Activated T-helper 1 cell treated with anti-CD3 and anti-CD28 coated beads, Interleukin-12 subunit alpha, Interleukin-12 subunit beta, Interleukin-2, Interleukin-4 antibody, amounts not matched to agents 30 ng/mL and 10 ng/mL and 1 ng/mL, durations not matched to agents 14 hours and 24 hours and 36 hours (primary cell): ENCODE results near the gene SNED1. TPM values are rescaled to one million over a fixed set of nuclear protein-coding genes. Genes with fewer than 3 reads are reported as not detected.

Source experiments
- DNase-seq: peaks from one replicate; pipeline ENCODE4 v3.0.0; 2021; ENCODE audit warnings: low spot score
- H3K27ac Mint-ChIP-seq: one replicate; pipeline ENCODE4 v1.8.0; 2021; ENCODE audit warnings: mild to moderate bottlenecking, mixed read lengths
- H3K27me3 Mint-ChIP-seq: one replicate; pipeline ENCODE4 v1.8.0; 2022; ENCODE audit warnings: mild to moderate bottlenecking, moderate library complexity, mixed read lengths; ENCODE audit not compliant: insufficient read depth
- H3K36me3 Mint-ChIP-seq: one replicate; pipeline ENCODE4 v1.8.0; 2021; ENCODE audit warnings: low read depth, mixed read lengths
- H3K4me1 Mint-ChIP-seq: one replicate; pipeline ENCODE4 v1.8.0; 2021; ENCODE audit warnings: low read depth, mixed read lengths
- H3K4me3 Mint-ChIP-seq: one replicate; pipeline ENCODE4 v1.8.0; 2021; ENCODE audit warnings: mild to moderate bottlenecking, moderate library complexity, mixed read lengths
- H3K9me3 Mint-ChIP-seq: one replicate; pipeline ENCODE4 v1.8.0; 2021; ENCODE audit warnings: mixed read lengths
- intact Hi-C: fragments of 100-400 bp; cut with micrococcal nuclease; formaldehyde crosslinking; loops from one replicate; pipeline ENCODE4 v1.15.1; 2024
- total RNA-seq: library from RNA; stranded (reverse); gene quantifications from 2 replicates; pipeline ENCODE4 v1.2.3, GENCODE V29; 2022

SNED1 gene
- total RNA-seq, 1 donor from 2014 or later, result 2.5 TPM

DNA sequence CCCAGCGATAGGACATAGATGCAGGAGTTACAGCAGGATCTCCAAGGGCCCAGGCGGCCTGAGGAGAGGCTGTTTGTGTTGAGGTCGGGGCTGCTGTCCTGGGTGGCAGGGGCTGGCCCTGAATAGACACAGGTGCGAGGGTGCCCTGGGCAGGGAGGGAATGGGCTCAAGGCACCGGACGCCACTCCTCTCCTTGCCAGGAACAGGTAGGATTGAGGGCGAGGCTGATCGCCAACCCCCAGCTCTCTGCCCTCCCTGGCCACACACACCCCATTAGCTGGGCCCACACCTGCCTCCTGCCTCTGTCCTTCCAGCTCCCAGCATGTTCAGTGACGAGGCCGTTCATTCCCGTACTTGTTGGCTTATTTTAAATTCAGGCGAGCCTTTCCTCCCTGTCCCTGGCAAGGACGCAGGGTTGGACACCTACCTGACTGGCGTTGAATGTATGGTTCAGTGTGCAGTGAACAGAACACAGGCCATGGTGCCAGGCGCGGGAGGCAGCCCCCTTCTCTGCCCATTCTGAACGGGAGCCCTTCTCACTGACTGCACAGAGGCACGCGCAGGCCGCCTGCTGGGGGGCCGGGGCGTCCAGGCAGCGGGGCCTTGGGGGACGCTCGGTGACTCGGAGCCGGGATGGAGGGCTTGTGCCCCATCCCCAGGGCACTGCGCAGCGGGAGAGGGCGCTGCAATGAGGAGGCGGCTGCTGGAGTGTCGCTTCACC is 41.3 kb upstream of the SNED1 start:
- H3K9me3 Mint-ChIP-seq, result no peaks in the 10 kb centered on the region
- H3K27ac Mint-ChIP-seq, result no peak overlapping the region
- DNase-seq, result no peak
- no peaks in the 10 kb centered on the region for H3K4me1 Mint-ChIP-seq
- peaks cover 4% of the 10 kb centered on the region for H3K27me3 Mint-ChIP-seq
- no peak overlapping the region for H3K4me3 Mint-ChIP-seq
- no peaks in the 10 kb centered on the region for H3K36me3 Mint-ChIP-seq
- intact Hi-C loops, result no loop called here

DNA sequence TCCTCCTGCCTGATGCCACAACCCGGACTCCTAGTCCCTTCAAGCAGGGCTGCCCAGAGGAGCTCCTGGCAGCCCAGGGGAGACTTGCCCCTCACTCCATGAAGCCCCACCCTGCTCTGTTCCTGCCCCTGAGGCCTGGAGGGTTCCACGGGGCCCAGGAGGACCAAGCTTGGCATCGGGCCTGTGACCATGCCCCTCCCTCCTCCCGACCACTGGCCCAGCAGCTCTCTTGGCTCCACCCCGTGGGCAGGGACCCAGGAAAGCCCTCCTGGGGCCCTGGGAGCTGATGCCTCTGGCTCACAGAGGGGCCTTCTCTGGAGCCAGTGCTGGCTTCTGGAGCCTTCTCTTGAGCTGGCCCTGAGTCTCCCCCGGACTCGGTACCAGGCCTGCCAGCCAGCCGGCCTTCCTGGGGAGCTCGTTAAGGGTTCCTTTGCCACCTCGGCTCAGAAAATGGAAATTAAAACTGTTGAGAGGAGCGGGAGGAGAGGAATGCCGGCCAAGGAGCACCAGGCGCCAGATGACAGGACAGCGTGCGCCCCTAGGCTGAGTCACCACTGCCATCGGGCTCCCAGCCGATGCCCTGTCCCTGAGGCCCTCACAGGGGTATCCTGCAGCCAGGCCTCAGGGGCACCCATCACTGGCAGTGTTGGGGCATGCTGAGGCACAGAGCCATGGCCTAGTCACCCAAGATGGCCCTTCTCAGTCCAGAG is 40.6 kb upstream of the SNED1 start:
- H3K36me3 Mint-ChIP-seq, result no peaks in the 10 kb centered on the region
- no peaks in the 10 kb centered on the region for H3K9me3 Mint-ChIP-seq
- no peak overlapping the region for H3K27ac Mint-ChIP-seq
- H3K4me3 Mint-ChIP-seq, result no peak overlapping the region
- peaks cover 4% of the 10 kb centered on the region for H3K27me3 Mint-ChIP-seq
- H3K4me1 Mint-ChIP-seq, result no peaks in the 10 kb centered on the region
- intact Hi-C loops, result no loop called here
- no peak for DNase-seq

DNA sequence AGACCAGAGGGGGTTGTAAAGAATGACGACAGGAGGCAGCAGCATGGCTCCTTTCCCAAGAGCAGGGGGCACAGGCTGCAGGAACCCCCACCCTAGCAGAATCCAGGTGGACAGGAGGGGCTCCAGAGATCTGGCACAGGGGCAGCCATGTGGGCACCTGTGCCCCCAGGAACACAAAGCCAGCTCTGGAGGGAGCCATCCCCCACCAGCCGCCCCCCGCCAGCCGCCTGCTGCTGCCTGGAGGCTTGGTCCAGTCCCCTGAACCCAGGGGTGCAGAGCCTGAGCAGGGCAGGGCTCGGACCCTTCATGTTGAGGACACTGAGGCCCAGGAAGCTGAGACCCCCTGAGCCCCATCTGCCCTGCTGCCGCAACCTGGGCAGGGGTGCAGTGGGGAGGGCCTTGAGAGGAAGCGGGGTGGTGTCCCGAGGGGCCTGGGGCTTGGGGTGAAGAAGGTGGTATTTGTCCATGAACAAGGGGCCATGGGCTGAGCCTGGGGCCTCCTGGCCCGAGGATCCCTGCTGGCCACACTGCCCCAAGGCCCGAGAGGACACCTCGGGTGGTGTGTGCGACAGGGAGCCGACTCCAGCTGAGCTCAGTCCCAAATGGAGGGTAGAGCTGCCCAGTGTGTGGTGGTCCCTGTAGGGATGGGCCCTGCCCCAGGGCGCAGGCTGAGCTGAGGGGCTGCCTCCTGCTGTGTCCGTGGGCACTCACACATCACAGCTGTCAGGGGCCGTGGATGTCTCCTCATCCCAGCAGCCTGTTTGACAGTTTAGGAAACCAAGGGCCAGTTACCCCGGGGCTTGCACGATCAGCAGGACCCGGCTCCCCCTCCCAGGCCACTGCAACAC is 39.8 kb upstream of the SNED1 start:
- H3K4me3 Mint-ChIP-seq, result no peak overlapping the region
- H3K27ac Mint-ChIP-seq, result no peak overlapping the region
- H3K36me3 Mint-ChIP-seq, result no peaks in the 10 kb centered on the region
- no peaks in the 10 kb centered on the region for H3K9me3 Mint-ChIP-seq
- no peaks in the 10 kb centered on the region for H3K4me1 Mint-ChIP-seq
- intact Hi-C loops, result no loop called here
- DNase-seq, result no peak
- peaks cover 4% of the 10 kb centered on the region for H3K27me3 Mint-ChIP-seq

DNA sequence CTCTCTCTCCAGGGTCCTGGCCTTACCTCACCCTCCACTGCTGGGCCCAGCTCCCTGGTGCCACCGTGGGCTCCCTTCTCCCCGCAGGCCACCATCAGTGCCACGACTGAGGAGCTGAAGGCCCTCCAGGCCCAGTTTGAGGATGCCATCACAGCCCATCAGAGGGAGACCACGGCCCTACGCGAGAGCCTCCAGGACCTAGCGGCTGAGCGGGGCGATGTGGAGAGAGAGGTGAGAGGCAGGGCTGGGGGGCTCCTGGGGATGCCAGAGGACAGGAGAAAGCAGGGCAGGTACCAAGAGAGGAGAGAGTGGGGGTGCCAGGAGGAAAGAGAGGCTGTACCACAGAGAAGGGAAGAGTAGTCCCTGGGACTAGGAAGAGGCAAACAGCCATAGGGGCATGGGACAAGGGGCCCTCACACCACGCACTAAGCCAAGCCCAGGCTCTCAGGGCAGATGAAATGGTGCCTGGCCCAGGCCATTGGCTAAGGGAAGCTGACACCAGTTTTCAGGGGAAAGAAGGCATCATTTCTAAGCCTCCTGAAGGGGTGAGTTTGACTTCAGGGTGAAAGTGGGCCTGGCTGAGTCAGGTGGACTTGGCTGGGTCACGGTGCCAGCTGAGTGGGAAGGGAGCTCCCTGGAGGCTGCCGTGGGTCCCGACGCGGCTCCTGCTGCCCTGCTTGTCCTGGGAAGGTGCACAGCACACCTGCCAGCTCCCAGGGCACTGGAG is 39.0 kb upstream of the SNED1 start:
- Mint-ChIP-seq H3K4me1 (no peaks in the 10 kb centered on the region), H3K27me3 (peaks cover 4% of the 10 kb centered on the region), H3K9me3 (no peaks in the 10 kb centered on the region), H3K27ac (no peak overlapping the region), H3K4me3 (no peak overlapping the region), H3K36me3 (no peaks in the 10 kb centered on the region)
- intact Hi-C loops, result no loop called here
- DNase-seq, result no peak

DNA sequence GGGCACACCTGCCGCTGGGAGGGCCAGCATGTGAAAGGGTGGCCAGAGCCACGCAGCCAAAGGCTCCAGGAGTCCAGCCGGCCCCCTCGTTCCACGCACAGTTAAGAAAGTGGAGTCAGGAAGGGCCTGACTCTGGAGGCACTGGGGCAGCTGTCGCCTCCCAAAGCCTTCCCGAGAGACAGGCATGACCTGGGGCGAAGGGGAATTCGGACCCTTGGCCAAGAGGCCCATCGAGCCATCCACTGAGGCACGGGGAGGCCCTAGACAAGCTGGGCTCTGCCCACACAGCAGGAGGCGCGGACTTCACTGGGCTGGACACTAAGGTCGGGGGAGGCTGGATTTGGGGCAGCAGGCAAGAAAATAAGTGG is 38.5 kb upstream of the SNED1 start:
- intact Hi-C loops, result no loop called here
- H3K4me1 Mint-ChIP-seq, result no peaks in the 10 kb centered on the region
- no peaks in the 10 kb centered on the region for H3K36me3 Mint-ChIP-seq
- no peak overlapping the region for H3K4me3 Mint-ChIP-seq
- no peak overlapping the region for H3K27ac Mint-ChIP-seq
- DNase-seq, result no peak
- no peaks in the 10 kb centered on the region for H3K9me3 Mint-ChIP-seq
- peaks cover 4% of the 10 kb centered on the region for H3K27me3 Mint-ChIP-seq

DNA sequence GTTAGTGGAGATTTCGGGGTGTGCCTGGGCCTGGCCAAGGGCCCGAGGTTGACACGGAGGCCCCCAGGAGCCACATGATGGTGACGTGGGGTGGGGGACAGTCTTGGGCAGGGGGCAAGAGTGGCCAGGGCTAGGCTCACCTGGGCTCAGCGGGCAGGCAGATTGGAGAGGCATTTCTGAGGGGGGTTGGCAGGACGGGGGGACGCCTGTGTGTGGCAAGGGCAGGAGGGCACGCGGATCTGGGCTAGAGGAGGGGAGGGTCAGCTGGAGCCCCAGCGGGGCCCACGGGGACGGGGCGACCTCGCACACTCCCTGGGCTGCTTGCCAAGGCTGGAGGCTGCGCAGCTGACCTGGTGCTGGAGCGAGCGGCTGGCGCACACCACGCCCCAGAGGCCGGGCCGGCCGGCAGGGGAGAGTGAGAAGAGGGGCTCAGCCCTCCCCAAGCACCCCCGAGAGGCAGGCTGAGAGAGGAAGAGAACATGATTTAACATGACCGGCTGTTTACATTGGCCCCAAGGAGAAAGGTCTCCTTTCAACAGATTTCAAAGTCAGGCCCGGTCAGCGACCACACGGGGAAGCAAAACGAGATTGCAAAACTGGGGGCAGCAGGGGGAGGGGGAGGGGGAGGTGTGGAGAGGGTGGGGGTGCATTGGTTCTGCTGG is 38.0 kb upstream of the SNED1 start:
- no peak for DNase-seq
- no peak overlapping the region for H3K4me3 Mint-ChIP-seq
- no peaks in the 10 kb centered on the region for H3K36me3 Mint-ChIP-seq
- H3K27me3 Mint-ChIP-seq, result peaks cover 4% of the 10 kb centered on the region
- intact Hi-C loops, result no loop called here
- H3K27ac Mint-ChIP-seq, result no peak overlapping the region
- H3K9me3 Mint-ChIP-seq, result no peaks in the 10 kb centered on the region
- no peaks in the 10 kb centered on the region for H3K4me1 Mint-ChIP-seq

DNA sequence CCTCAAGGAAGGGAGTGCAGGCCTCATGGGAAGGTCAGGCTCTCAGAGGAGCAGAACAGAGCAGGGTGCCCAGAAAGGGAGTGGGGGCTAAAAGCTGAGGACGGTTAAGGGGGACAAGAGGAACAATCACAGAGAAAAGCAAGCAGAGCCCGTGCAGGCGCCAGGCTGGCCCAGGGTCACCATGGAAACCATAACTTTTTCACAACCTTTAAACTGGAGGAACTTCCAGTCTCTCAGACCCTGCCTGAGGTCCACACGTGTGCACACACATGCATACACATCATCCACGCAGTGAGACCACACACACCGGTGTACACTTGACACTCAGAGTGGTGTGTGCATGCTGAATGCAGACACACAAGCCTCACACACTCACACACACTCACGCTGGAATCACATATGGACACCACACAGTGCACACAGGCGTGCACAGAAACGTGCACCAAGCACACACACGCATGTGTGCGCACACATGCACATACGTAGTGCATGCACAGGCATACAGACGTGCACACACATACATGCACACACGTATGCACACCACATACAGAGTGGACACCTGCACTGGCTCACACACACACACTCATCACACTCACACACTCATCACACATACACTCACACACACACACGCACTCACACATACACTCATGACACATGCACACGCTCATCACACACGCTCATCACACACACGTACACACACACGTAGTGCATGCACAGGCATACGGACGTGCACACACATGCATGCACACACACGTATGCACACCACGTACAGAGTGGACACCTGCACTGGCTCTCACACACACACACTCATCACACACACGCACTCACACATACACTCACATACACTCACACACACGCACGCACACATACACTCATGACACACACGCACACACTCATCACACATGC is 37.2 kb upstream of the SNED1 start:
- no peaks in the 10 kb centered on the region for H3K36me3 Mint-ChIP-seq
- no peak for DNase-seq
- H3K4me1 Mint-ChIP-seq, result no peaks in the 10 kb centered on the region
- peaks cover 4% of the 10 kb centered on the region for H3K27me3 Mint-ChIP-seq
- H3K27ac Mint-ChIP-seq, result no peak overlapping the region
- intact Hi-C loops, result no loop called here
- H3K9me3 Mint-ChIP-seq, result no peaks in the 10 kb centered on the region
- no peak overlapping the region for H3K4me3 Mint-ChIP-seq

DNA sequence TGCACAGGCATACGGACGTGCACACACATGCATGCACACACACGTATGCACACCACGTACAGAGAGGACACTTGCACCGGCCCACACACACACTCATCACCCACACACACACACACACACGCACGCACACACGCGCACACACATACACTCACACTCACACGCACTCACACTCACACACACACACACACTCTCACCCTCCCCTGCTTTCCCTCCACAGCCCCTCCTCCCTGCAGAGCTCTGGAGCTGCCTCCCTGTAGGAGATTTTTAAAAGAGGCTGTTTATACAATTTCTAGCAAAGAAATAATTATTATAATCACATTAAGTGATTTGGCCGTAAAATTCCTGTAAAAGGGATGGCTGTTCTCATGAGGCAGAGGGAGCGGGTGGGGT is 36.5 kb upstream of the SNED1 start:
- no peak for DNase-seq
- Mint-ChIP-seq H3K9me3 (no peaks in the 10 kb centered on the region), H3K36me3 (no peaks in the 10 kb centered on the region), H3K27me3 (peaks cover 4% of the 10 kb centered on the region), H3K27ac (no peak overlapping the region), H3K4me1 (no peaks in the 10 kb centered on the region), H3K4me3 (no peak overlapping the region)
- intact Hi-C loops, result no loop called here

DNA sequence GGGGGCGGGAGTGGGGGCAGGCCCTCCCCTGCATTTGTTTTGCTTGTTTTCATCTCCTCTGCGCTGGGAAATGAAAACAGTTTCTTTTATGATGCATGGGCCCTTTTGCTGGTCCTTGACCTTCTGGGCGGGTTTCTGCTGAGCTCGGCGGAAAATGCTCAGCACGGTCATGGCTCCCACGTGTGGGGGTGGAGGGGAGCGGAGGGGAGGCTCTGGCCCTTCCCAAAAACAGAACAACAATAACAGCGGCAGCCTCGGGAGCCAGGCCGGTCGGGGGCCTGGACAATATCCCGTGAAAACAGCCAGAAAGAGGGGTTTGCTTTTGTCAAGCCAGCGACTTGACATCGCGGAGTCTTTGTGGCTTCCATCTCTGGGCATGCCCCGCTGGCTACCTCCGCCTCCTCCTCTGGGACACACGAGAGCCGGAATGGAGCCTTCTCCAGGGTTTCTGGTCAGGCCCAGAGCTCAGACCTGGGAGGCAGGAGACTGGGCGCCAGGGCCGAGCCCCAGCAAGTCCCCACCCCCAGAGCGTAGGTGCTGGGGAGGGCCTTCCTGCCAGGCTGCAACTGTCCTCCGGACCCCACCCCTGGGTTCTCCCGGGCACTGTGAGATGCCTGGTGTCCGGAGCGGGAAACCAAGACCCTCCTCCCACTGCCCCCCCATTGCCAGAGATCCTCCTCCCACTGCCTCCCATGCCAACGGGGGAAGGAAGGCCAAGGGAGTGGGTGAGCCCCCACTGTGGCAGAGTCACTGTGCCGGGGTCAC is 35.9 kb upstream of the SNED1 start:
- Mint-ChIP-seq H3K4me3 (no peak overlapping the region), H3K27me3 (peaks cover 4% of the 10 kb centered on the region), H3K27ac (no peak overlapping the region), H3K9me3 (no peaks in the 10 kb centered on the region), H3K36me3 (no peaks in the 10 kb centered on the region), H3K4me1 (no peaks in the 10 kb centered on the region)
- intact Hi-C loops, result no loop called here
- no peak for DNase-seq

DNA sequence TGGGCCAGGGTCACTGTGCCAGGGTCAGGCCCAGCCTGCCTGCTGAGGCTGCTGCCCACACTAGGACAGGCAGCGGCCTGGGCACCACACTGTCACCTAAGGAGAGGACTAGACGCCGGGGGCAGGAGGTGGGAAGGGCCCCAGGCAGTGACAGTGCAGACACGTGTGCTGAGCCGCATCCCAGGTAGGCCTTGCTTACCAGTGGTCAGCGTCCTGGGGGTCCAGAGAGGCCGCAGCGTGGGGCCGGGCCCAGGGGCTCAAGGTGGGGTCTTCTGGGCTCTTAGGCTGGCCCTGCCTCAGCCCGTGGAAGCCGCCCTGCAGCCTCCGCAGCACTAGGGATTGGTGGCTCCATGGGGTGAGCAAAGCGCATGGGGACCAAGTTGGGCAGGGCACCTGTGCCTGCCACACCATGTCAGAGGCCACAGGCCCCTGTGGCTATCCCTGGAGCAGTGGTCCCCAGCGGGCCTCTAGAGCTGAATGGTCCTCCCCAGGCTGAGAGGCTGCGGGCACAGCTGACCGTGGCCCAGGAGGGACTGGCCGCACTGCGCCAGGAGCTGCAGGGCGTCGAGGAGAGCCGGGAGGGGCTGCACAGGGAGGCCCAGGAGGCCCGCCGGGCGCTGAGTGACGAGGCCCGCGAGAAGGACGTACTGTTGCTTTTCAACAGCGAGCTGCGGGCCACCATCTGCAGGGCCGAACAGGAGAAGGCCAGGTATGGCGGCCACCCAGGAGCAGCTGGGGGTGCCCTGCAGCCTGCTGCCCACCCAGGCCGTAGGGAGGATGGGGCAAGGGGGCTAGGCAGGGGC is 35.2 kb upstream of the SNED1 start:
- no peak for DNase-seq
- H3K9me3 Mint-ChIP-seq, result no peaks in the 10 kb centered on the region
- intact Hi-C loops, result no loop called here
- H3K4me3 Mint-ChIP-seq, result no peak overlapping the region
- no peak overlapping the region for H3K27ac Mint-ChIP-seq
- H3K36me3 Mint-ChIP-seq, result no peaks in the 10 kb centered on the region
- H3K27me3 Mint-ChIP-seq, result peaks cover 4% of the 10 kb centered on the region
- H3K4me1 Mint-ChIP-seq, result no peaks in the 10 kb centered on the region
